Sigmoid colon (tissue), 7 donors: ENCODE data around the gene NTM. TPM values are rescaled to one million over a fixed set of nuclear protein-coding genes. Genes with fewer than 3 reads are reported as not detected.

ENCODE experiments used
- DNase-seq: peaks from one replicate; pipeline ENCODE4 v3.0.0-alpha.2; 2019
- H3K27ac ChIP-seq, 4 donors: fragments of 200-600 bp; sonication (generic); one replicate each; pipeline ENCODE4 v1.5.1; 2016 to 2019; ENCODE audit warnings: mild to moderate bottlenecking in 1 of 4
- H3K27me3 ChIP-seq, 3 donors: fragments of 200-600 bp; sonication (generic); one replicate each; pipeline ENCODE4 v1.5.1; 2019; ENCODE audit warnings: mild to moderate bottlenecking in 1 of 3
- H3K36me3 ChIP-seq, 4 donors: fragments of 200-600 bp; sonication (generic); one replicate each; pipeline ENCODE4 v1.5.1; 2016 to 2019
- H3K4me1 ChIP-seq, 4 donors: fragments of 200-600 bp; sonication (generic); one replicate each; pipeline ENCODE4 v1.5.1; 2017 to 2019
- H3K4me3 ChIP-seq, 4 donors: fragments of 200-600 bp; sonication (generic); one replicate each; pipeline ENCODE4 v1.5.1; 2017 to 2019; ENCODE audit warnings: mild to moderate bottlenecking in 2 of 4, moderate library complexity in 1 of 4
- H3K9me3 ChIP-seq, 4 donors: fragments of 200-600 bp in 3 of 4; sonication (generic) in 3 of 4; one replicate each; pipeline versions ENCODE4 v1.5.1 to v1.6.1; 2013 to 2019
- EP300 ChIP-seq, 4 donors: sonication (generic); formaldehyde crosslinking; IDR thresholded peaks; one replicate each; pipeline ENCODE4 v1.6.1; 2017; ENCODE audit warnings: antibody characterized with exemption in 4 of 4
- POLR2A ChIP-seq, 2 donors: fragments of 450-650 bp; IDR thresholded peaks; one replicate each; pipeline ENCODE4 v1.6.1; 2016; ENCODE audit warnings: antibody characterized with exemption in 2 of 2, mild to moderate bottlenecking in 2 of 2, moderate library complexity in 2 of 2
- POLR2AphosphoS5 ChIP-seq, 4 donors: sonication (generic); formaldehyde crosslinking; IDR thresholded peaks; one replicate each; pipeline ENCODE4 v1.6.1; 2017; ENCODE audit warnings: antibody characterized with exemption in 4 of 4
- WGBS, 2 donors: extraction: QIAGEN DNeasy Blood & Tissue Kit; methylation state at CpG; one replicate each; pipeline ENCODE4 v1.1.7; 2013; 5-methylcytosine and 5-hydroxymethylcytosine counted together
- intact Hi-C: fragments of 100-400 bp; cut with DNase I; formaldehyde crosslinking; loops from one replicate; pipeline ENCODE4 v1.15.1; 2023
- polyA plus RNA-seq, 3 donors: library from polyadenylated mRNA; stranded (reverse); fragments of 200-250 nt; gene quantifications; one replicate each; pipeline ENCODE4 v1.2.3, GENCODE V29; 2013
- total RNA-seq, 4 donors: library from RNA; depleted of rRNA; stranded (reverse); fragments of >200 nt; gene quantifications; one replicate each; pipeline ENCODE4 v1.1.0, GENCODE V29; 2016
- TF ChIP-seq, protein P1 (sequence below), 4 experiments: fragments of 450-650 bp in 3 of 4; fragments of 200-600 bp in 1 of 4; IDR thresholded peaks; one replicate each; pipeline ENCODE4 v1.5.1; 2016 to 2019; ENCODE audit warnings: antibody characterized with exemption in 4 of 4, mild to moderate bottlenecking in 3 of 4, moderate library complexity in 2 of 4
- donor health status: healthy with polysubstance abuse.
- donor health status: Bipolar disorder and iron deficiency.
- donor health status: healthy.

Gene NTM
- total and polyA plus RNA-seq, 7 donors = 0.96 to 18.3 (median 6.4) TPM; not detected in 1

DNA sequence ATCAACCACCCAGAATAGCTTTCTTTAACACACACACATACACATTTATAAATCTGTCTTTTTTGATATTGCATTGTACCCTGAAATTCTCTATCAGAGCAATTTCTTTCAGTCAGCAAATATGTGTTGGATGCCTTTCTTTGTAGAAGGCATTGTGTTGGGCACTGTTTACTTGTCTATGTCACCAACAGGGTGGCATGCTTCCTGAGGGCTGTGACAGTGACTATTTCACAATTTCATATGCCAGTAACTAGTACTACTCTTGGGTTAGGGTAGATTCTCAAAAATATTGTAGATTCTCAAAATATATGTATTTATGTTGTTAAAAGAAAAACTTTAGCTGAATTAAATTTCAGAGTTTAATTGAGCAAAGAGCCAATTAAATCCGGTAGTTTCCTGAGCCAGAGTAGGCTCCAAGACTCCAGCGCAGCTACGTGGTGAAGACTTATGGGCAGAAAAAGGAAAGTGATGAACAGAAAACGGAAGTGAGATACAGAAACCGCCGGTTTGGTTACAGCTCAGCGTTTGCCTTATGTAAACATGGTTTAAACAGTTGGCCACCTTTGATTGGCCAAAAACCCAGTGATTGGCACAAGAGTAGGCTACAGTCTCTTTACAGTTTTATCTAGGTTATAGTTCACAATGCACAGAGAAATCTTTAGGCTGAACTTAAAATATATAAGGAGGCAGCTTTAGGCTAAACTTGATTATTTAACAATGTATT lies 723.3 kb downstream of the NTM start:
- no peaks in the 10 kb centered on the region for H3K9me3 ChIP-seq
- no peak overlapping the region for H3K27ac ChIP-seq
- no peaks in the 10 kb centered on the region for H3K36me3 ChIP-seq
- DNase-seq = no peak
- WGBS, 2 donors = 68 to 74% methylated on average over 7 of the region's 7 CpGs
- H3K4me3 ChIP-seq = no peak overlapping the region
- no peaks in the 10 kb centered on the region for H3K27me3 ChIP-seq
- TF ChIP-seq EP300 (IDR thresholded peaks at IDR 0.05) (no peak), POLR2A (IDR thresholded peaks at IDR 0.05) (no peak), POLR2AphosphoS5 (IDR thresholded peaks at IDR 0.05) (no peak)
- TF ChIP-seq, protein P1, sequence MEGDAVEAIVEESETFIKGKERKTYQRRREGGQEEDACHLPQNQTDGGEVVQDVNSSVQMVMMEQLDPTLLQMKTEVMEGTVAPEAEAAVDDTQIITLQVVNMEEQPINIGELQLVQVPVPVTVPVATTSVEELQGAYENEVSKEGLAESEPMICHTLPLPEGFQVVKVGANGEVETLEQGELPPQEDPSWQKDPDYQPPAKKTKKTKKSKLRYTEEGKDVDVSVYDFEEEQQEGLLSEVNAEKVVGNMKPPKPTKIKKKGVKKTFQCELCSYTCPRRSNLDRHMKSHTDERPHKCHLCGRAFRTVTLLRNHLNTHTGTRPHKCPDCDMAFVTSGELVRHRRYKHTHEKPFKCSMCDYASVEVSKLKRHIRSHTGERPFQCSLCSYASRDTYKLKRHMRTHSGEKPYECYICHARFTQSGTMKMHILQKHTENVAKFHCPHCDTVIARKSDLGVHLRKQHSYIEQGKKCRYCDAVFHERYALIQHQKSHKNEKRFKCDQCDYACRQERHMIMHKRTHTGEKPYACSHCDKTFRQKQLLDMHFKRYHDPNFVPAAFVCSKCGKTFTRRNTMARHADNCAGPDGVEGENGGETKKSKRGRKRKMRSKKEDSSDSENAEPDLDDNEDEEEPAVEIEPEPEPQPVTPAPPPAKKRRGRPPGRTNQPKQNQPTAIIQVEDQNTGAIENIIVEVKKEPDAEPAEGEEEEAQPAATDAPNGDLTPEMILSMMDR (IDR thresholded peaks at IDR 0.05) = no peak
- no peaks in the 10 kb centered on the region for H3K4me1 ChIP-seq
- intact Hi-C loops = no loop called here

GRCh38 chr11:132094598-132094997 lies 724.2 kb downstream of the NTM start:
- WGBS, 2 donors = 58 to 61% methylated on average over 1 of the region's 1 CpG
- intact Hi-C loops = no loop called here
- Histone ChIP-seq H3K4me3 (no peak overlapping the region), H3K27me3 (no peaks in the 10 kb centered on the region), H3K9me3 (no peaks in the 10 kb centered on the region), H3K27ac (no peak overlapping the region), H3K36me3 (no peaks in the 10 kb centered on the region), H3K4me1 (no peaks in the 10 kb centered on the region)
- TF ChIP-seq EP300 (IDR thresholded peaks at IDR 0.05) = no peak
- no peak for TF ChIP-seq POLR2AphosphoS5 (IDR thresholded peaks at IDR 0.05)
- TF ChIP-seq, protein P1 (IDR thresholded peaks at IDR 0.05) = no peak
- DNase-seq = no peak

DNA sequence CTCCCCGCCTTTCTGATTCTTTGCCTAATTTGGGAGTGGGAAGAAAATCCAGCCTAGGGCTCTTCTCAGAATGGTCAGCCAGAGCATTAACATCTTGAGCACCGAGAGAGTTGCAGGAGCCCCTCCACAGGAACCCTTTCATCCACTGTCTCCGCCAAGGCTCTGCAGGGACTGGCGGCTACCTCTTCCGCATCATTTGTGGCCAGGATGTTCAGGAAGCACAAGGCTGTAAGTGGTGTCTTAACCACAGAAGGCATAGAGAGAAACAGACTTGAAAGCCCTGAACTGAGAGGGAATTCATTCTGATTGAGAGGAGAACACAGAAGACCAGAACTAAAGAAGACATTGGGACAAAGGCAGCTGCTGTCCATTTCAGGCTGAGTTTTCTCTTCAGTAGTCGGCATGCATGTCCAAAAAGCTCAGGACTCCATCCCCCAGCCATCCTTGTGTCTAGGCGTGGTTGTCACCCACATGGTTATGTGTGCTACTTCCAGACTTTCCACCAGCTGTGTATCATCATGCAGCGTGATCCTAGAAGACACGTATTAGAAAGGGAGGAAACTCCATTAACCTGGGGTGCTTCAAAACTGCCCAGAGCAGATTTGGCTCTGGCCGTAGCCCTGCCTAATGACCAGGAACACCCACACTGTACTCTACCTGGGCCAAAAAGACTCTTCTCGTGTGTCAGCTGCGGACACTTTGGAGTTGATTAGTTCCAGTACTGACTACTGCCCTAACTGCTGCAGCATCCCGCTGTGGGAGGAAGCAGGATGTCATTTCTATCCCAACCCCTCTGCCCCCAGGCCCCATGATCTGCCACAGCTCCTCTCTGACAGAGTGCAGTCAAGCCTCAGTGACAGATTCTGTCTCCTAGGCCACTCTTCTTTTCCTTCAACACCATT lies 725.1 kb downstream of the NTM start:
- Histone ChIP-seq H3K27ac (no peak overlapping the region), H3K4me1 (no peaks in the 10 kb centered on the region), H3K36me3 (no peaks in the 10 kb centered on the region), H3K4me3 (no peak overlapping the region), H3K27me3 (no peaks in the 10 kb centered on the region), H3K9me3 (no peaks in the 10 kb centered on the region)
- TF ChIP-seq POLR2A (IDR thresholded peaks at IDR 0.05) (no peak), POLR2AphosphoS5 (IDR thresholded peaks at IDR 0.05) (no peak), EP300 (IDR thresholded peaks at IDR 0.05) (no peak)
- TF ChIP-seq, protein P1 (IDR thresholded peaks at IDR 0.05) = no peak
- 76 to 78% methylated on average over 13 of the region's 13 CpGs for WGBS, 2 donors
- intact Hi-C loops = no loop called here
- no peak for DNase-seq

GRCh38 chr11:132096132-132096825 lies 725.9 kb downstream of the NTM start:
- no peak overlapping the region for H3K4me3 ChIP-seq
- H3K4me1 ChIP-seq = no peaks in the 10 kb centered on the region
- no peaks in the 10 kb centered on the region for H3K9me3 ChIP-seq
- no peaks in the 10 kb centered on the region for H3K36me3 ChIP-seq
- WGBS, 2 donors = 69 to 83% methylated on average over 11 of the region's 11 CpGs
- intact Hi-C loops = no loop called here
- no peak for DNase-seq
- TF ChIP-seq POLR2A (IDR thresholded peaks at IDR 0.05) (no peak), POLR2AphosphoS5 (IDR thresholded peaks at IDR 0.05) (no peak), EP300 (IDR thresholded peaks at IDR 0.05) (no peak)
- TF ChIP-seq, protein P1 (IDR thresholded peaks at IDR 0.05) = no peak
- no peaks in the 10 kb centered on the region for H3K27me3 ChIP-seq
- no peak overlapping the region for H3K27ac ChIP-seq
